T follicular helper cell (primary cell): ENCODE measurements around the gene RAB11A.
"Not testable (repeated sequence)": the region's sequence is repeated elsewhere in the genome, so short reads cannot be mapped to it uniquely, and the experiment has no call there.

Experiments used
- DNase-seq: peaks from one replicate; pipeline ENCODE4 v3.0.0-alpha.2; 2020; ENCODE audit warnings: low read depth

The RAB11A gene

DNA sequence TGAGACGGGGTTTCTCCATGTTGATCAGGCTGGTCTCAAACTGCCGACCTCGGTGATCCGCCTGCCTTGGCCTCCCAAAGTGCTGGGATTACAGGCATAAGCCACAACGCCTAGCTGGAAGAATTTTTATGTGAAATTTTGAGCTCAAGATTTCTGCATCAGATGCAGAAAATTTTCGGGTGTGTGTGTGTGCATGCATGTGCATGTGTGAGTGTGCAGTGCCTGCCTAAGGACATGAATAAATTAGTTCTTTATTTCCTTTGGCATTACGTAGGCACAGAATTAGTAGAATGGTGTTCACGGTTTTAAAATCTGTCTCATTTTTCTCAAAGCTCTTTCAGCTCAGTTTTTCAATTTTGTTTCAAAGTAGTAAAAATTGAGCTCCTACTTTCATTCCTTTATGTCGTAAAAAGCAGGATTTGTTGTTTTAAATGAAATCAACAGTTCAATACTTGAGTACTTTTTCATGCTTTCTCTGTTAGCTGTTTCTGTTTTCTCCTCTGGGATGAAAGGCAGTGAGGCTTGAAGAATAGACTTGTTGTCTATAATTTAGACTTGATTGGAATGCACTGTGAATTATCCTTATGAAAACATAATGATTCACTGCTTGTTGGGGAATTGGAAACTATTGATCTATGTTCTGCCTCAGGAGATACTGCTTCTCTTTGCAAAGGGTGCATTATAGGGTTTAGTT lies 23.3 kb upstream of the RAB11A start:
- no peak for DNase-seq

GRCh38 chr15:65847989-65848388 lies 21.3 kb upstream of the RAB11A start:
- DNase-seq: no peak

DNA sequence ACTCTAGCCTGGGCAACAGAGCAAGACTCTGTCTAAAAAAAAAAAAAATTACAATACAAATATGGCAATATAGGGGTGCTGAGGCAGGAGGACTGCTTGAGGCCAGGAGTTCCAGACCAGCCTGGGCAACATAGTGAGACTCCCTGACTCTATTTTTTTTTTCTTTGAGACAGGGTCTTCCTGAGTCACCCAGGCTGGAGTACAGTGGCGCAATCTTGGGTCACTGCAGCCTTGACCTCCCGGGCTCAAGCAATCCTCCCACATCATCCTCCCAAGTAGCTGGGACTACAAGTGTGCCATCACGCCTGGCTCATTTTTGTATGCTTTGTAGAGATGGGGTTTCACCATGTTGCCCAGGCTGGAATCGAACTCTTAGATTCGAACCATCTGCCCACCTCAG lies 17.3 kb upstream of the RAB11A start:
- DNase-seq: no peak

DNA sequence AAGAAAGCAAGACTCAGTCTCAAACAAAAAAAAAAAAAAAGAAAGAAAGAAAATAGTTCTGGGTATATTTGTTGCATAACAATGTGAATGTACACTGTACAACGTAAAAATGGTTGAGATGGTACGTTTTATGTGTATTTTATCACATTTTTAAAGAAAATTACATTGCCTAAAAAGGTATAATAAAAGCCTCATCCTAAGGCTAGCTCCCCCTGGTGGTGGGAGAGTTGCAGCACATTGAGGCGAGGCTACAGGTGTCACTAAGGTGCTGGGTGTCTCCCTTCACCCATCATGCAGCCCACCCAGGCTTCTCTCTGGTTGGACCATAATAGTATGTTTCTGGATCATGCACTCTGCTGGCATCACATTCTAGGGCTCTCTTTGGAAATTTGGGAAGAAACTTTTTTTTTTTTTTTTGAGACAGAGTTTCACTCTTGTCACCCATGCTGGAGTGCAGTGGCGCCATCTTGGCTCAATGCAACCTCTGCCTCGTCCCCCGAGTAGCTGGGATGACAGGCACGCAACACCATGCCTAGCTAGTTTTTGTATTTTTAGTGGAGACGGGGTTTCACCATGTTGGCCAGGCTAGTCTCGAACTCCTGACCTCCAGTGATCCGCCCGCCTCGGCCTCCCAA lies 12.4 kb upstream of the RAB11A start:
- peak; percentile 74 for DNase-seq

GRCh38 chr15:65857718-65858402 lies 11.4 kb upstream of the RAB11A start:
- DNase-seq: no peak

DNA sequence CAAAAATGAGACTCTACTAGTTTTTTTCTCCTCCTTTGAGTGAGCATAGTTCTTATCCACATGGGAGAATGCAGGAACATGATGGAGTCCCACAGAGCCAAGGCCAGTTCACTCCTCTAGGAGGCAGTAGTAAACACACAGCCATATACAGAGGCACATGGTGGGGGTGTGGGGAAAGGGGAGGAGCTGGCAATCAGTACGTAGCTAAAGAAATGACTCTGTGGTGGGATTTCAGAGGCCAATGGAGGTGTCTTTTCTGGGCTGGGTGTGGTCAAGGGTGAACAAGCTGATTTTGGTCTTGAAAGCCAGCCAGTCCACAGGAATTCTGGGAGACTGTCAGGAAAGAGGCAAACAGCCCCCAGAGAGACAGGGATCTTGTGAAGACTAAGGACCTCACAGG lies 6.6 kb upstream of the RAB11A start:
- DNase-seq: peak; percentile 21

DNA sequence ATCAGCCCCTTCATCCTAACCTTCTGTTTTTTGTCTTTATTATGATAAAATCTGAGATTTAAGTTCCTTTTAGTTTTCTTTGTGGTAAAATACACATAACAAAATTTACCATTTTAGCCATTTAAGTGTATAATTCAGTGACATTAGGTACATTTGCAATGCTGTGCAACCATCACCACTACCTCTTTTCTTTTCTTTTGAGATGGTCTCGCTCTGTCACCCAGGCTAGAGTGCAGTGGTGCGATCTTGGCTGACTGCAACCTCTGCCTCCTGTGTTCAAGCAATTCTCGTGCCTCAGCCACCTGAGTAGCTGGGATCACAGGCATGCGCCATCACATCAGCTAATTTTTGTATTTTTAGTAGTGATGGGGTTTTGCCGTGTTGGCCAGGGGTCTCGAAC lies 6.2 kb upstream of the RAB11A start:
- no peak for DNase-seq

GRCh38 chr15:65867244-65867643 lies 2.0 kb upstream of the RAB11A start:
- no peak for DNase-seq

DNA sequence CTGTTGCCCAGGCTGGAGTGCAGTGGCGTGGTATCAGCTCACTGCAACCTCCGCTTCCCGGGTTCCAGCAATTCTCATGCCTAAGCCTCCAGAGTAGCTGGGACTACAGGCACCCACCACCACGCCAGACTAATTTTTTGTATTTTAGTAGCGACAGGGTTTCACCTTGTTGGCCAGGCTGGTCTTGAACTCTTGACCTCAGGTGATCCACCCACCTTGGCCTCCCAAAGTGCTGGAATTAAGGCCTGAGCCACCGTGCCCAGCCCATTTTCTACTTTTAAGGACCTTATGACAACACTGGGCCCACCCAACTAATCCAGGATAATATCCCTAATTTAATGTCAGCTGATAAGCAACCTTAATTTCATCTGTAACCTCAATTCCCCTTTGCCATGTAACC lies 1.4 kb upstream of the RAB11A start:
- DNase-seq: not testable (repeated sequence)

DNA sequence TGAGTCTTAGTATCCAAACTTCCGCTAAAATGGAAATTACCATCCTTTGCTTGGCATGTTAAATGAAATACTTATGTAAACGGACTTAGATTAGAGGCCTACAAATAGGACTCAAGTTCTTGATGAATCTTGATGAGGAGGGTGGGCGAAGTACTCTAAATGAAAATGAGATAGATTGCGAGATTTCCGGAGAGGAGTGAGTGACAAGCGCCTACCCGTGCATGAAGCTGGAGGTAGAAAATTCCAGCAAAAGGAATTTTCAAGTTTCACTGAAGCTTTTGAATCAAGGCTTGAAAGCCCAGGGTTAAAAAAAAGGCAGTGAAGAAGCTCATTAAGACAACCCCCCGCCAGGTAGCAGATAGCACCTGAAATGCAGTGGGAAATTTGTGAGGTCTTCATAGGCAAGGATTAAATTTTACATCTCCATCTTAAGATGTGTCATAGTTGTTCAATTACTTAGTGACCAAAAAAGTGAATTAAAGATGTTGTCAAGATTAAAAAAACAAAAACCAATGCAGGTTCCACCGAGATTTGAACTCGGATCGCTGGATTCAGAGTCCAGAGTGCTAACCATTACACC lies 655 bp upstream of the RAB11A start:
- no peak for DNase-seq

GRCh38 chr15:65869954-65870871 lies 922 bp downstream of the RAB11A start:
- DNase-seq: no peak

DNA sequence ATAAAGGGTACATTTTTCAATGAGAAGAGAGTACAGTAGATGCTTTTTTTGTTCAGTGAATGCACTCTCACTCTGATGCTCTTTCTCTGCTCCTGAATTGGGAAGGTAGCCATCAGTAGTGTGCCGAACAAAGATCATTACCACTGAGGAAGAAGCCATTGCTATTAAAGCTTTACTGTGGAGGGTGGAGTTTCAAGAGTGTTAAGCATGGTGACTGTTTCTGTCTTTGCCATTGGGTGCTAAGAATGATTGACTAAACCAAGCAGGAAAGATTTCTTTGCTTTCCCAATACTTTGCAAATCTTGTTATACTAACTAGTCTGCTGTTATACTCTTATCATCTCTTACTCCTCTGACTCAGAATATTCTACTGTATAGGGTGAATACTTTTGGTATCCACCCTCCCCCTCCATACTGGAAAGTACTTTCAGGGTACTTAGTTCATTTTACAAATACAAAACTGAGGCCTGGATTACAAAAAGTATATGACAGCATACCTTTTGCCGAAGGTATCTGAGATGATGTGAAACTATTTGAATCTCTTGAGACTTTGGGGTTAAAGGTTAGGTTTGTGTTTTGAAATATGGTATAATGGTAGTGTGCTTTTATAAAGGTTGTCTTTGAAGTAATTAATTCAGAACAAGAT lies 1.7 kb downstream of the RAB11A start:
- no peak for DNase-seq

DNA sequence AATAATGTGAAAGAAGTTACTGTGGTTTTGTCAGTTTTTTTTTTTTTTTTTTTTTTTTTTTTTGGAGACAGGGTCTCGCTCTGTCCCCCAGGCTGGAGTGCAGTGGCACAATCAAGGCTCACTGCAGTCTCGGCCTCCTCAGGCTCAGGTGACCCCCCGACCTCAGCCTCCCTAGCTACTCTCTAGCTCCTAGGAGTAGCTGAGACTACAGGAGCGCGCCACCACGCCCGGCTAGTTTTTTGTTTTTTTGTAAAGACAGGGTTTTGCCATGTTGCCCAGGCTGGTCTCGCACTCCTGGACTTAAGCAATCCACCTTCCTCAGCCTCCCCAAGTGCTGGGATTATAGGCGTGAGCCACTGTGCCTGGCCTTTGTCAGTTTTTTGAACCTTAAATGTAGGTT lies 2.6 kb downstream of the RAB11A start:
- not testable (repeated sequence) for DNase-seq

GRCh38 chr15:65872596-65872995 lies 3.3 kb downstream of the RAB11A start:
- not testable (repeated sequence) for DNase-seq

GRCh38 chr15:65873256-65873655 lies 4.0 kb downstream of the RAB11A start:
- no peak for DNase-seq

- DNase-seq: no peak
Observed at GRCh38 chr15:65875458-65875857, 6.2 kb downstream of the RAB11A start.

DNA sequence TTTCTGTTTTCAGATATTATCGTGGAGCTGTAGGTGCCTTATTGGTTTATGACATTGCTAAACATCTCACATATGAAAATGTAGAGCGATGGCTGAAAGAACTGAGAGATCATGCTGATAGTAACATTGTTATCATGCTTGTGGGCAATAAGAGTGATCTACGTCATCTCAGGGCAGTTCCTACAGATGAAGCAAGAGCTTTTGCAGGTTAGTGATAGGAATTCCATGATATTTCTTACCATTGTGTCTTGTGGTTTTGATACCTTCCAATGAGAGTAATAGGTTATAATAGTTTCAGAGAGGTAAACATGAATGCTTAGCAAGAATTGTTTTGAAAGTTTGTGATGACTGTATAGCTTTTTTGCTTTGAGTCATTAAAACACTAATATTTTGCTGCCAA lies 8.5 kb downstream of the RAB11A start:
- DNase-seq: no peak

- DNase-seq: no peak
Observed at GRCh38 chr15:65881766-65882434, 12.6 kb downstream of the RAB11A start.

DNA sequence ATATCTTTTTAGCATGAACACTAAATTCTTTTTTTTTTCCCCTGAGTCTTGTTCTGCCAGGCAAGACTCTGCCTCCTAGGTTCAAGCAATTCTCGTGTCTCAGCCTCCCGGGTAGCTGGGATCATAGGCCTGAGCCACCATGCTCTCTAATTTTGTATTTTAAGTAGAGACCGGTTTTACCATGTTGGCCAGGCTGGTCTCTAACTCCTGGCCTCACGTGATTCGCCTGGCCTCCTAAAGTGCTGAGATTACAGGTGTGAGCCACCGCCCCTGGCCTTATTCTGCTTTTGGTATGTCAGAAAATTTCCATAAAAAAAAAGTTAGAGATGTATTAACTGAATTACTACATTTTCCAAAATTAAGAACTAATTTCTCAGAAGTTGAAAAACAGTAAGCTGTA lies 14.3 kb downstream of the RAB11A start:
- no peak for DNase-seq

DNA sequence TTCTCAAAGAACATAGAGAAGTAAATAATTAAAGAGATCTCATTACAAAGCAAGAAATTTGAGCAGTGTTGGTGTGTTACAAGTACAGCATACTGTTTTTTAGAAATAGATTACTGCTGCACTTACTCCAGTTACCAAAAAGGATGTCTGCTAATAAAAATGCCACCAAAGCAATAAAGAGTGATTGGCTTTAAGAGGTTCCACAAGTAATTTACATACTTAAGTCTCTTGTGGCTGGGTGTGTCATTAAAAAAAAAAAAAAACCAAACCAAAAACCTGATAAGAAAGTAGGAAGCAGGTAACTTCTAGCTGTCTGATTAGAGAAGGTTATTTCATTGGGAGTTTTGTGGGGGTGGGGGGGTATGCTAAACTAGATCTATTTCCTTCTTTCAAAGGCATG lies 15.2 kb downstream of the RAB11A start:
- no peak for DNase-seq
